Measurements from ENCODE around the gene KIF22.
A peak's percentile ranks its signal among the peaks of the same experiment; 100 is the strongest.

The KIF22 gene

GRCh38 chr16:29809850-29810698 lies 19.5 kb downstream of the KIF22 start:
- peak overlapping the region; percentile 95 to 100 (median 100) for H3K4me2 ChIP-seq
- H3K4me3 ChIP-seq: peak overlapping the region; percentile 74 to 88 (median 81)
- H4K20me1 ChIP-seq: peaks cover 24 to 44% (median 37%) of the 10 kb centered on the region in 11 experiments; a peak in 21 of 22 replicates
- H3K9ac ChIP-seq: peak overlapping the region; percentile 68 to 99 (median 96)
- H3K4me1 ChIP-seq: peaks cover 62 to 67% (median 64%) of the 10 kb centered on the region in 10 experiments
- peaks cover 0 to 11% (median 0%) of the 10 kb centered on the region in 11 experiments; a peak in 3 of 22 replicates for H3K27me3 ChIP-seq
- no peaks in the 10 kb centered on the region for H3K9me3 ChIP-seq (replicated peaks in 1 of 11)
- TF ChIP-seq Cebpa-rat (IDR thresholded peaks at IDR 0.05): no peak
- H3K27ac ChIP-seq: peak overlapping the region in 10 of 11 experiments; percentile 23 to 98 (median 64); a peak in 18 of 22 replicates
- H3K36me3 ChIP-seq: peaks cover 11 to 36% (median 25%) of the 10 kb centered on the region in 11 experiments; a peak in 20 of 22 replicates

- Histone ChIP-seq H3K9me3 (replicated peaks in 1 of 11) (no peaks in the 10 kb centered on the region), H3K27ac (peak overlapping the region in 10 of 11 experiments; percentile 23 to 98 (median 64); a peak in 18 of 22 replicates), H3K9ac (peak overlapping the region; percentile 68 to 99 (median 96); a peak in 21 of 22 replicates), H4K20me1 (peaks cover 24 to 44% (median 37%) of the 10 kb centered on the region in 11 experiments; a peak in 21 of 22 replicates), H3K36me3 (peaks cover 11 to 36% (median 25%) of the 10 kb centered on the region in 11 experiments; a peak in 20 of 22 replicates), H3K4me1 (peaks cover 65 to 71% (median 68%) of the 10 kb centered on the region in 10 experiments), H3K4me3 (peak overlapping the region; percentile 74 to 88 (median 81)), H3K4me2 (peak overlapping the region; percentile 95 to 100 (median 100)), H3K27me3 (peaks cover 0 to 11% (median 0%) of the 10 kb centered on the region in 11 experiments; a peak in 3 of 22 replicates)
- TF ChIP-seq Cebpa-rat (IDR thresholded peaks at IDR 0.05): no peak
Measured at GRCh38 chr16:29810699-29811169, 20.2 kb downstream of the KIF22 start.

GRCh38 chr16:29811170-29811895 lies 20.8 kb downstream of the KIF22 start:
- Histone ChIP-seq H3K9me3 (replicated peaks in 1 of 11) (no peaks in the 10 kb centered on the region), H3K27ac (peak overlapping the region in 9 of 11 experiments; percentile 27 to 98 (median 65); a peak in 16 of 22 replicates), H4K20me1 (peaks cover 24 to 44% (median 37%) of the 10 kb centered on the region in 11 experiments; a peak in 21 of 22 replicates), H3K4me2 (peak overlapping the region; percentile 95 to 100 (median 100)), H3K27me3 (peaks cover 0 to 11% (median 0%) of the 10 kb centered on the region in 11 experiments; a peak in 3 of 22 replicates), H3K36me3 (peaks cover 11 to 36% (median 25%) of the 10 kb centered on the region in 11 experiments; a peak in 20 of 22 replicates), H3K4me3 (peak overlapping the region; percentile 74 to 88 (median 81)), H3K4me1 (peaks cover 65 to 71% (median 68%) of the 10 kb centered on the region in 10 experiments), H3K9ac (peak overlapping the region; percentile 38 to 99 (median 96); a peak in 21 of 22 replicates)
- no peak for TF ChIP-seq Cebpa-rat (IDR thresholded peaks at IDR 0.05)

DNA sequence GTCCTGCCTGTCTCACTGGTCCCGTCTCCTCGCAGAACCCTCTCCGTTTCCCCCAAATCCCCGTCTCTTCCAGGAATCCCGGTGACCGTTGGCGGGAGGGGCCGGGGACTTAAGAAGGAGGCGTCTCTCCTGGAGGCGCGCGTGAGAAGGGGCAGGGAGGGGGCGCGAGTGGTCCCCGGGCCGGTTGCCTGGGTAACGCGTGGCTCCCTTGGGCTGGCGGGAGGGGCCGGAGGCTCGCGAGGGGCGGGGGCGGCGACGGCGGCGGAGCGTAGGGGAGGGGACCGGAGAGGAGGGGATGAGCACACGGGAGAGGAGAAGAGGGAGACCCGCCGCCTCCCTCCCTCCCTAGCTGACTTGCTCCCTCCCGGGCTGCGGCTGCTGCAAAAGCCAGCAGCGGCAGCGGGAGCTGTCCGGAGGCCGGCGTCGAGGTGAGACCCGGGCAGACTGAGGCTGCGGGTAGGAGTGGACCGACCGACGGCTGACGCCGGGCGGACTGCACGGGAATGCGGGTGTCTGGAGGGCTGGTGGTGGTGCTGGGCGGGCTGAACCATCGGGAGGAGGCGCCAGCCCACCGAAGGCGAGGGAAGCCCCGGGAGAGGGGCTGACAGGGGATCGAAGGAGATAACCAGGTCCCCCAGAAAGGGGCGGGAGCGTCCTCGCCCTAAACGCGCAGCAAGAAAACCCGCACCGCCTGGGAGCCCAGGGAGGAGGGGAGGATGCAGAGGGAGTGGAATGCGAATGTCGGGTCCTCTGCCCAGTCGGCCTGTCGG lies 21.5 kb downstream of the KIF22 start, which contains the start of gene PRRT2:
Gene PRRT2, plus strand, starts transcription at position 298 of the 770 bp plus-strand sequence. CDS start 862 bp downstream, outside the sequence.
- H3K4me3 ChIP-seq: peak within 1 kb of the TSS; percentile 74 to 88 (median 81)
- no peak for TF ChIP-seq Cebpa-rat (IDR thresholded peaks at IDR 0.05)
- H3K9ac ChIP-seq: peak within 1 kb of the TSS; percentile 38 to 99 (median 96); a peak in 21 of 22 replicates
- peaks cover 11 to 35% (median 25%) of the 10 kb centered on the region in 11 experiments; a peak in 20 of 22 replicates for H3K36me3 ChIP-seq
- peaks cover 65 to 72% (median 69%) of the 10 kb centered on the region in 10 experiments for H3K4me1 ChIP-seq
- peak within 1 kb of the TSS; percentile 95 to 100 (median 100) for H3K4me2 ChIP-seq
- H3K27me3 ChIP-seq: peaks cover 0 to 11% (median 0%) of the 10 kb centered on the region in 11 experiments; a peak in 3 of 22 replicates
- H3K9me3 ChIP-seq (replicated peaks in 1 of 11): no peaks in the 10 kb centered on the region
- H4K20me1 ChIP-seq: peaks cover 24 to 44% (median 37%) of the 10 kb centered on the region in 11 experiments; a peak in 21 of 22 replicates
- peak within 1 kb of the TSS in 9 of 11 experiments; percentile 27 to 98 (median 88); a peak in 18 of 22 replicates for H3K27ac ChIP-seq

GRCh38 chr16:29812754-29813643 lies 22.4 kb downstream of the KIF22 start:
- Histone ChIP-seq H3K36me3 (peaks cover 11 to 32% (median 25%) of the 10 kb centered on the region in 11 experiments; a peak in 20 of 22 replicates), H4K20me1 (peaks cover 24 to 44% (median 35%) of the 10 kb centered on the region in 11 experiments; a peak in 21 of 22 replicates), H3K9ac (peak overlapping the region in 9 of 11 experiments; percentile 68 to 99 (median 97); a peak in 18 of 22 replicates), H3K4me1 (peaks cover 73 to 81% (median 78%) of the 10 kb centered on the region in 10 experiments), H3K27ac (peak overlapping the region in 7 of 11 experiments; percentile 81 to 98 (median 89); a peak in 13 of 22 replicates), H3K27me3 (peaks cover 0 to 11% (median 0%) of the 10 kb centered on the region in 11 experiments; a peak in 3 of 22 replicates), H3K4me3 (peak overlapping the region; percentile 74 to 88 (median 81); a peak in 19 of 20 replicates), H3K9me3 (replicated peaks in 1 of 11) (no peaks in the 10 kb centered on the region), H3K4me2 (peak overlapping the region; percentile 95 to 100 (median 100))
- TF ChIP-seq Cebpa-rat (IDR thresholded peaks at IDR 0.05): no peak

GRCh38 chr16:29813644-29814562 lies 23.4 kb downstream of the KIF22 start:
- peak overlapping the region; percentile 95 to 100 (median 100) for H3K4me2 ChIP-seq
- peaks cover 77 to 85% (median 81%) of the 10 kb centered on the region in 10 experiments for H3K4me1 ChIP-seq

More at GRCh38 chr16:29813644-29814562, 23.4 kb downstream of the KIF22 start:
- Histone ChIP-seq H3K27me3 (peaks cover 0 to 11% (median 0%) of the 10 kb centered on the region in 11 experiments; a peak in 3 of 22 replicates), H3K27ac (peak overlapping the region in 9 of 11 experiments; percentile 81 to 98 (median 88); a peak in 17 of 22 replicates), H3K9me3 (replicated peaks in 1 of 11) (no peaks in the 10 kb centered on the region), H3K36me3 (peaks cover 13 to 33% (median 27%) of the 10 kb centered on the region in 11 experiments; a peak in 21 of 22 replicates), H3K4me3 (peak overlapping the region; percentile 68 to 87 (median 80); a peak in 18 of 20 replicates), H3K9ac (peak overlapping the region in 9 of 11 experiments; percentile 85 to 99 (median 97); a peak in 17 of 22 replicates), H4K20me1 (peaks cover 19 to 42% (median 29%) of the 10 kb centered on the region in 11 experiments; a peak in 21 of 22 replicates)
- no peak for TF ChIP-seq Cebpa-rat (IDR thresholded peaks at IDR 0.05)

Data from BLaER1 treated with 17β-estradiol and CSF1 and Interleukin-3, amounts not matched to agents 10 nM and 100 nM (cell line).